Neuronal stem cell (in vitro differentiated cells): ENCODE data around the gene TNFRSF12A.

Source experiments
- DNase-seq: peaks from one replicate; pipeline ENCODE4 v3.0.0-alpha.2; 2013; ENCODE audit warnings: low spot score
- H2AFZ ChIP-seq: one replicate; pipeline ENCODE4 v1.6.1; 2013; ENCODE audit warnings: mild to moderate bottlenecking, low read length, inconsistent platforms
- H2AK5ac ChIP-seq: 2 replicates; pipeline ENCODE4 v1.6.1; 2013; ENCODE audit warnings: low read depth, mild to moderate bottlenecking, inconsistent platforms, low read length, moderate library complexity, mixed read lengths
- H2BK120ac ChIP-seq: 2 replicates; pipeline ENCODE4 v1.6.1; 2013; ENCODE audit warnings: low read depth, mild to moderate bottlenecking, inconsistent platforms, low read length, moderate library complexity, mixed read lengths
- H2BK12ac ChIP-seq: one replicate; pipeline ENCODE4 v1.6.1; 2013; ENCODE audit warnings: low read length, inconsistent platforms
- H2BK15ac ChIP-seq: 2 replicates; pipeline ENCODE4 v1.6.1; 2013; ENCODE audit warnings: mild to moderate bottlenecking, low read length, inconsistent platforms, mixed read lengths
- H2BK5ac ChIP-seq: one replicate; pipeline ENCODE4 v1.6.1; 2013; ENCODE audit warnings: inconsistent platforms, mild to moderate bottlenecking, low read length, moderate library complexity
- H3K14ac ChIP-seq: one replicate; pipeline ENCODE4 v1.6.1; 2013; ENCODE audit warnings: low read length, inconsistent platforms
- H3K18ac ChIP-seq: 2 replicates; pipeline ENCODE4 v1.6.1; 2013; ENCODE audit warnings: low read length, inconsistent platforms
- H3K23ac ChIP-seq: 2 replicates; pipeline ENCODE4 v1.6.1; 2013; ENCODE audit warnings: low read depth, mild to moderate bottlenecking, mixed read lengths, low read length, inconsistent platforms; ENCODE audit not compliant: poor library complexity
- H3K27ac ChIP-seq: replicated peaks from 3 replicates; pipeline ENCODE4 v1.5.1; 2013; ENCODE audit warnings: low read length, inconsistent platforms
- H3K27me3 ChIP-seq, 3 experiments: 2 replicates each; pipeline ENCODE4 v1.6.1; 2013; ENCODE audit warnings: low read length in 3 of 3, mild to moderate bottlenecking in 2 of 3, inconsistent platforms in 1 of 3, low read depth in 1 of 3, mixed read lengths in 1 of 3, moderate library complexity in 1 of 3; ENCODE audit not compliant: control insufficient read depth in 3 of 3, insufficient read depth in 3 of 3
- H3K36me3 ChIP-seq, 2 donors: replicated peaks in 1 of 2; 2 replicates each; pipeline ENCODE4 v1.6.1; 2013; ENCODE audit warnings: low read length in 2 of 2; ENCODE audit not compliant: control insufficient read depth in 2 of 2, insufficient read depth in 2 of 2
- H3K4ac ChIP-seq: 2 replicates; pipeline ENCODE4 v1.6.1; 2013; ENCODE audit warnings: inconsistent platforms, mild to moderate bottlenecking, low read length, moderate library complexity
- H3K4me1 ChIP-seq, 2 donors: 1 replicate in 1 of 2; 2 replicates in 1 of 2; pipeline ENCODE4 v1.6.1; 2013; ENCODE audit warnings: low read length in 2 of 2, low read depth in 1 of 2; ENCODE audit not compliant: control insufficient read depth in 2 of 2, insufficient read depth in 1 of 2
- H3K4me2 ChIP-seq: one replicate; pipeline ENCODE4 v1.6.1; 2013; ENCODE audit warnings: mild to moderate bottlenecking, low read length, inconsistent platforms; ENCODE audit not compliant: insufficient read depth, poor library complexity, severe bottlenecking
- H3K4me3 ChIP-seq, 2 donors: 2 replicates each; pipeline ENCODE4 v1.5.1; 2013; ENCODE audit warnings: low read length in 2 of 2, mild to moderate bottlenecking in 2 of 2, inconsistent platforms in 1 of 2, moderate library complexity in 1 of 2
- H3K79me1 ChIP-seq: one replicate; pipeline ENCODE4 v1.6.1; 2013; ENCODE audit warnings: low read depth, mild to moderate bottlenecking, inconsistent platforms, low read length, moderate library complexity
- H3K9ac ChIP-seq: one replicate; pipeline ENCODE4 v1.6.1; 2013; ENCODE audit warnings: mild to moderate bottlenecking, low read depth, low read length, inconsistent platforms; ENCODE audit not compliant: poor library complexity
- H3K9me3 ChIP-seq, 2 donors: replicated peaks in 1 of 2; 2 replicates each; pipeline versions ENCODE3 to v1.6.1; 2013; ENCODE audit warnings: low read length in 2 of 2, mild to moderate bottlenecking in 2 of 2, inconsistent platforms in 1 of 2, low read depth in 1 of 2, mixed read lengths in 1 of 2, moderate library complexity in 1 of 2; ENCODE audit not compliant: control insufficient read depth in 2 of 2, insufficient read depth in 1 of 2
- H4K8ac ChIP-seq: one replicate; pipeline ENCODE4 v1.6.1; 2013; ENCODE audit warnings: low read depth, mild to moderate bottlenecking, inconsistent platforms, low read length, moderate library complexity
- H4K91ac ChIP-seq: one replicate; pipeline ENCODE4 v1.6.1; 2013; ENCODE audit warnings: low read length, low read depth, mild to moderate bottlenecking, inconsistent platforms; ENCODE audit not compliant: poor library complexity
- WGBS, 2 donors: extraction: QIAGEN DNeasy Blood & Tissue Kit; methylation state at CpG; one replicate each; pipeline ENCODE4 v1.1.7; 2013; ENCODE audit warnings: missing lambda C conversion rate in 2 of 2, mixed read lengths in 1 of 2; ENCODE audit not compliant: insufficient read length in 2 of 2, insufficient replicate concordance in 1 of 2; ENCODE audit errors: extremely low coverage in 2 of 2; 5-methylcytosine and 5-hydroxymethylcytosine counted together

The TNFRSF12A gene

DNA sequence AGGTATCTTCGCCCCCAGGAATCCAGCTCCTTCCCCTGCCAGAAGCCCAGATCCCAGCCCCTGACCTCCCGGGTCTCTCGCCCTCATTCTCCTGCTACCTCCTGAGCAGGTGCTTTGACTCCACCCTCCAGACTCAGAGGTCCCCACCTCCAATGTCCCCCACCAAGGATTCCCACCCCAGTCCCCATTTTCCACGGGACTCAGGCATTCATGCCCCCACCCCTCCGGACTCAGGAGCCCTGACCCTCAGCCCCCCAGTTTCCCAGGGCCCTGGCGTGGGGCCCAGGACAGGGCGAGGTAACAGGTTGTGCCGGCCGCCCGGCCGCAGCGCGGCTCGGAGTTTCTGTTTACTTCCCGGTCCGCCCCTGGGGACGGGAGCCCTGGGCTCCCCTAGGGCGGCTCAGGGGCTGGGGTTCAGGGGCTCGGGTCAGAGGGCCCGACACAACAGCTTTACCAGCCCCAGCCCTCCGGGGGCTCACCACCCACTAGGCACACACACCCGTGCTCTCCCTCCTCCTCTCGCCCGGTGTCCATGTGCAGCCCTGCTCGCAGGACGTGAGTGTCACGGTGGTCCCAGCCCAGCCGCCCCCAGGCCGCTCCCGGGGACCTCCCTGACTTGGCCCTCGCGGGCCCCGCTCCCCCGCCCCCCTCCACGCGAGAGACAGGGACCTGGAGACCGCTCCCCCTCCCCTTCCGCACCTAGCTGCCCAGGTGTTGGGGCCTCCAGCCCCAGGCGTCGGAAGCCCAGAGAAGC lies 16.0 kb downstream of the TNFRSF12A start:
- Histone ChIP-seq H3K36me3 (no peaks in the 10 kb centered on the region), H2BK5ac (no peak overlapping the region), H2AK5ac (no peak overlapping the region), H3K14ac (no peak overlapping the region), H3K4me3 (no peak overlapping the region), H3K18ac (peak overlapping the region; percentile 38), H3K9me3 (no peaks in the 10 kb centered on the region), H3K79me1 (peaks cover 2% of the 10 kb centered on the region), H2BK15ac (peak overlapping the region; percentile 17), H3K9ac (no peak overlapping the region), H4K91ac (no peak overlapping the region), H3K27me3 (peaks cover 21 to 63% (median 59%) of the 10 kb centered on the region in 3 experiments), H2AFZ (peak overlapping the region; percentile 47), H3K27ac (no peak overlapping the region), H4K8ac (no peak overlapping the region), H3K4ac (no peak overlapping the region), H2BK120ac (no peak overlapping the region), H3K23ac (peak overlapping the region; percentile 43), H3K4me1 (no peaks in the 10 kb centered on the region), H3K4me2 (no peak overlapping the region), H2BK12ac (no peak overlapping the region)
- WGBS, 2 donors = no CpG with 5 or more reads among the region's 40 CpGs
- DNase-seq = no peak

DNA sequence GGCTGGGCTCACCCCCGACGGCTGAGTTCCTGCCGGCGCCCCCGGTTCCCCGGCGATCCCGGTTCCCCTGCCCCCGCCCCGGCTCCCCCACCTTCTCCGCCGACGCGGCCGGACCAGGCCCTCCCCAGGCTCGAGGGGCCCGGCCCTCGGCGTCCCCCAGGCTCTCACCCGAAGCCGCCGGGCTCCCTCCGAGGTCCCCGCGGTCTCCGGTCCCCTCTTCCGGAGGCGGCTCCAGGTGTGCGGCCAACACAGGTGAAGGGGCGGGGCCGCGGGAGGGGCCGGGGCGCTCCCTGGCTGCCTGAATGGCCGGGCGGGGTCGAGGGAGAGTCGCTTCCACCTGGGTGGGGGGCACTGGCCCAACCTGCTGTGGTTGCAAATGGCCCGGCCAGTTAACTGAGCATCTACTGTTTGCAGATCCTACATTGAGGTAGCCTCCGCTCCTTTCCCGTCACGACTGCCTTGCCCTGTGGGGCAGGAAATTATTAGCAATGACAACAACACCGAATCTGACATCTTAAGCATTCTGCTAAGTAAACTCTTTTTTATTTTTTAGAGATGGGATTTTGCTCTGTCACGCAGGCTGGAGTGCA lies 16.7 kb downstream of the TNFRSF12A start, which contains the start of gene BICDL2:
Gene BICDL2, minus strand, starts transcription at position 219 of the 590 bp plus-strand sequence. CDS start 1,448 bp downstream, outside the sequence.
- Histone ChIP-seq H3K27ac (no peak within 1 kb of the TSS), H2BK12ac (no peak within 1 kb of the TSS), H3K36me3 (no peaks in the 10 kb centered on the region), H3K4me2 (peak within 1 kb of the TSS; percentile 11), H3K4me3 (no peak within 1 kb of the TSS), H2BK15ac (peak within 1 kb of the TSS; percentile 17), H3K23ac (peak within 1 kb of the TSS; percentile 43), H2AFZ (peak within 1 kb of the TSS; percentile 47), H2BK120ac (no peak within 1 kb of the TSS), H3K4me1 (no peaks in the 10 kb centered on the region), H2AK5ac (no peak within 1 kb of the TSS), H3K18ac (peak within 1 kb of the TSS; percentile 38), H3K9ac (no peak within 1 kb of the TSS), H3K14ac (no peak within 1 kb of the TSS), H3K9me3 (no peaks in the 10 kb centered on the region), H3K27me3 (peaks cover 21 to 63% (median 61%) of the 10 kb centered on the region in 3 experiments), H3K79me1 (peaks cover 2% of the 10 kb centered on the region), H4K8ac (no peak within 1 kb of the TSS), H4K91ac (no peak within 1 kb of the TSS), H3K4ac (no peak within 1 kb of the TSS), H2BK5ac (no peak within 1 kb of the TSS)
- no CpG with 5 or more reads among the region's 44 CpGs for WGBS, 2 donors
- DNase-seq = no peak

DNA sequence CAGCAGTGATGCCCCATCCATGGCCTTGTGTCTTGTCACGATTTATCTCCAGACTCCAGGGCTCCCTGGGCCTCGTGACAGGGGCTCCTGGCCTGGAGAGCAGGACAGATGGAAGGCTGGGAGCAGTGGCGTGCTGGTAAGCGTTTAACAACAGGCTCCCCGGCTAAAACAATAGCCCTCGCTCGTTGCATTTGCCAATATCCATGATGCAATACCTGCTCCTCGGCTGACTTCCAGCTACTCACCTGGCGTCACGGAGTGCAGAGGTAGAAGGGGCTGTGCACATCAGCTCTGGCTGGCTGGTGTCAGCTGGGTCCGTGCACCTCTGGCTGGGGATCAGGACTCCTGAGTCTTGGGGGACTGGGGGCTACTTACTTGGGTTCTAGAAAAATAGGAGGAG lies 18.1 kb downstream of the TNFRSF12A start:
- Histone ChIP-seq H3K4me1 (no peaks in the 10 kb centered on the region), H4K91ac (no peak overlapping the region), H3K9me3 (no peaks in the 10 kb centered on the region), H2BK12ac (no peak overlapping the region), H3K79me1 (peaks cover 2% of the 10 kb centered on the region), H4K8ac (no peak overlapping the region), H2AK5ac (no peak overlapping the region), H3K4me3 (no peak overlapping the region), H3K4me2 (no peak overlapping the region), H3K27ac (no peak overlapping the region), H2BK5ac (peak overlapping the region; percentile 44), H3K18ac (no peak overlapping the region), H3K9ac (no peak overlapping the region), H3K36me3 (no peaks in the 10 kb centered on the region), H3K4ac (no peak overlapping the region), H3K27me3 (peaks cover 21 to 60% (median 55%) of the 10 kb centered on the region in 3 experiments), H3K23ac (no peak overlapping the region), H3K14ac (no peak overlapping the region), H2AFZ (no peak overlapping the region), H2BK120ac (no peak overlapping the region), H2BK15ac (no peak overlapping the region)
- no peak for DNase-seq
- no CpG with 5 or more reads among the region's 11 CpGs for WGBS, 2 donors

DNA sequence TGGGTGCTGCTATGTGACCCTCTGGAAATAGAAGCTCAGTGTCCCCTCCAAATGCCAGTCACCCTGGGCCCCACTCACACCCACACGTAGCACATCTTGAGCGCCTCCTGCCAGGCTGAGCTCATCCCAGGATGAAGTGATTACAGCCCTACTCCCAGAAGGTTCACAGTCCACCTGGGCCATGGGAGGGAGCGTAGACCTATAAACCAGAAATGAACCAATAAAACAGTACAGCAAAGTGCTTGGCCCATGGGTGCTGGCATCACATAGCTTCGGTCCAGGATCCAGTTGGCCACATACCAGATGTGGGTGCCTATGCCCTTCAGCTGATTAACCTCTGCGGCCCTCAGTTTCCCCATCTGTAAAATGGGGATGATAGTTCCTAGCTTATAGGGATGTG lies 18.7 kb downstream of the TNFRSF12A start:
- Histone ChIP-seq H4K8ac (no peak overlapping the region), H3K23ac (no peak overlapping the region), H3K9ac (no peak overlapping the region), H3K4me2 (no peak overlapping the region), H2AFZ (no peak overlapping the region), H3K27me3 (peaks cover 21 to 65% (median 48%) of the 10 kb centered on the region in 3 experiments), H3K4me1 (no peaks in the 10 kb centered on the region), H2BK15ac (no peak overlapping the region), H2BK120ac (no peak overlapping the region), H3K4me3 (no peak overlapping the region), H3K27ac (no peak overlapping the region), H2BK12ac (no peak overlapping the region), H3K14ac (no peak overlapping the region), H3K9me3 (no peaks in the 10 kb centered on the region), H2AK5ac (no peak overlapping the region), H3K79me1 (peaks cover 2% of the 10 kb centered on the region), H4K91ac (no peak overlapping the region), H2BK5ac (no peak overlapping the region), H3K36me3 (no peaks in the 10 kb centered on the region), H3K18ac (no peak overlapping the region), H3K4ac (no peak overlapping the region)
- DNase-seq = no peak
- WGBS, 2 donors = no CpG with 5 or more reads among the region's 5 CpGs
